CD4-positive, alpha-beta T cell treated with Interleukin-12 subunit alpha and Interleukin-12 subunit beta, for 1 hour (primary cell): ENCODE measurements around the gene MAP6D1.
A peak's percentile ranks its signal among the peaks of the same experiment; 100 is the strongest.

Experiments used
- DNase-seq: peaks from one replicate; pipeline ENCODE4 v3.0.0-alpha.2; 2020

MAP6D1 gene

DNA sequence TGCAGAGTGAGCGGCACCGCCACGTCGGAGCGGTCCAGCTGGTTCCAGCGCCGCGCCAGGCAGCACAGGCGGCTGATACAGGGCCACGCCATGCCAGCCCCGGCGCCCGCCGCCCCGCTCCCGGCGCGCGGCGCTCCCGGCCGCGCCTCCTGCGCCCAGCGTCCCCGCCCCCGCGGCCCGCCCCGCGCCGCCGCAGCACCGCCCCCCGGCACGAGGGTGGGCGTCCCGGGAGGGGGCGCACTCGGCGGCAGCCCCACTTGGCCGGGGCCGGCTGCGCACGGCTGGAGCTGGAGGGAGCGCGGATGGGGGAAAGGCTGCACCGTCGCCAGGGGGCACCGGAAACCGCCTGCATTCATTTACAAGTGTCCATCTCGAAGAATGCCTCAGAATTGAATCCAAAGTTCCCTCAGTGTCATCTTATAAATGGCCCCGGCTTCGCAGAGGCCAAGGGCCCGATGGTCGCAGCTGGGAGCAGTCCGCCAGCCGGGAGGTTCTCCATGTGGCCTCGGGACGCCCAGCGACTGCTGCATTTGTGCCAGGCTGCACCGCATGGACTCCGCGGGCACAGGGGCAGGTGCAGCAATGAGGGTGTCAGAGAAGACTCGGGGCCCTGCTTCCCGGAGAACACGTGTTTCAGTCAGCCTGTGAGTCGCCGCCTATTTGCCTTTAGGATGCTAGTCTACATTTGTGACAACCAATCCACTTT, at the start of gene MAP6D1:
TSS of gene MAP6D1 (minus strand) at position 122 of the 706 bp plus-strand sequence. CDS start at position 92, 30 bp downstream.
- DNase-seq, result peak; percentile 51

DNA sequence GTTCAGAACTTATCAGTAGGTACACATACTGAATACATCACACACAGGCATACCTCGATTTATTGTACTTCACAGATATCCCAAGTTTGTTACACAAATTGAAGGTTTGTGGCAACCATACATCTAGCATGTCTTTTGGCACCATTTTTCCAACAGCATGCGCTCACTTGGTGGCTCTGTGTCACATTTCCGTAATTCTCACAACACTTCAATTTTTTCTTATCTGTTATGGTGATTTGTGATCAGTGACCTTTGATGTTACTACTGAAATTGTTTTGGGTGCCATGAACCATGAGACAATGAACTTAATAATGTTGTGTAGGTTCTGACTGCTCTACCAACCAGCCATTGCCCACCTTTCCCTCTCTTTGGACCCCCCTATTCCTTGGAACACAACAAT, 48.5 kb upstream of the MAP6D1 start:
- DNase-seq, result no peak

DNA sequence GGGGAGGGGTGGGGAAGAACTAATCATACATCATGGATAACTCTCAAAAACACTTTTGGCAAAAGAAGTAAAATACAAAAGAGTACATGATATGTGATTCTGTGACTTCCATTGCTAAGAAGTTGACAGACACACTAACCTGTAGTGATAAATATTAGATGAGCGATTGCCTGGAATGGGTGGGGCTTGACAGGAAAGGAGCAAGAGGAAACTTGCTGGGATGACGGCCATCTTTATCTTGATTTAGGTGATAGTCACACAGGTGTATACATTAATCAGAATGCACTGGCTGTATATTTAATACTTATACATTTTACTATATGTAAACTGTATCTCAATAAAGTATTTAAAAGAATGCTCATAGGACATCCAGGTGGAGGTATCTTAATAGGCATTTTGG, 46.2 kb upstream of the MAP6D1 start:
- DNase-seq, result no peak

DNA sequence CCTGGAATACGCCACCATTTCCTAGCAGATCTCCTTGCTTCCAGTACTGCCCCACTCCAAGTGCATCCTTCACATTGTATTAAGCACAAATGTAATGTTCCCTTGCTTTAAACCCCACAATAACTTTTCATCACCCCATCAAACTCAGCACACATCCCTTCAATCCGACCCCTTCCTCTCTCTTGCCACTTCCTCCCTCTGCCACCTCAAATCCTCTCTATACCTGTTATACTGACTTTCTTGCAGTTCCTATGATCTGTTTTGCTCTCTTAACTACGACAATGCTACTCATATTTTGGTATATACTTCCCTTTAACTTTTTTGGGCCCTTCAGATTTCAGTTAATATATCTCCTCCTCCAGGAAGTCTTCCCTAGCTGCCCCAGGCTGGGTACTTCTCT, 45.2 kb upstream of the MAP6D1 start:
- DNase-seq, result no peak

DNA sequence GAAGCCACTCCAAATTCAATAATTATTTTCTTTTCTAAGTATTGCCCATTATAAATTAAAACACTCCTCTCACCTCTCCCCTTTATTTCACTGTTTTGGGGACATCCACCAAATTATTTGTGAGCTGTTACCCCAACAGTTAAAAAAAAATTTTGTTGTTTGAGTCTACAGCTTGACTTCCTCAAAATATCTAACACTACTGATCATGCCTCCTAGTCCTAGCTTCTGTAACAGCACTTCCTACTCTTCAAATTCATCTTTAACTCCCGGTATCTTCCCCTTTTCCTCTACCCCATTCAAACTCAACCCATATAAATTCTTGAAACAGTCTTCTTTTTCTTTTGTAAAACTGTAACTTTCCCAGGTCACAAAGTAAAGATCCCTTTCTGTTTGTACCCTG, 43.4 kb upstream of the MAP6D1 start:
- no peak for DNase-seq

DNA sequence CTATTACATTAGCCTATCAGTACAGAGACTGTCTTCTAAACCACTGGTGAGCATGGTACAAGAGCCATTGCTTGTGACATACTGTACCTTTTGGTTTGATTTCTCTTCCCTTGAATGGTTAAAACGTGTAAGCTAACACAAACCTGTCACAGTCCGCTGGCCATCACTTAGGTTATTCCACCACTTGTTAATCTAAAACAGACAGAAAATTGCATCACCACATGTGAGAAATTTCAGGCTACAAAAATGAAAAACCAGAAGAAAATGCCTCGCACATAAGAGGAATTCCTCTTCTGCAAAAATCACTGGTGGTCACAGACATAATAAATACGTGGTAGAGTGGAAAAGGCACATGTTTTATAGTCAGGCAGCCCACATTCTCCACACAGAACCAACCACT, 37.2 kb upstream of the MAP6D1 start:
- DNase-seq, result no peak

DNA sequence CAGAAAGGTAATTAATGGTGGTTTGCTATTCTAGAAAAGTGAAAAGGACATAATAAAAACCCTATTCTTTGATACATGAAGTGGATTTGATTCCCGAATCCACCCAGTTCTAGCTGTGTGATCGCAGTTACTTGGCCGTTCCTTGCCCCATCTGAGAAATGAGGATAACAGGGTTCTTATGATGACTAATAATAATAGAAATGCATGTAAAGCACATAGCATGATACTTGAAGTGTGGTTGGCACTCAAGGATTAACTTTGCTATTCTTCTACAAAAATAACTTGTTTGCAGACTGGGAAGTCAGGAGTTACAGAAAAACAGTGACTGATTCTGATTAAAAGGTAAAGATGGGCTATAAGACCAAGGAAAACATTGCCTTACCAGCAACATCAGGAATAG, 32.5 kb upstream of the MAP6D1 start:
- DNase-seq, result no peak

DNA sequence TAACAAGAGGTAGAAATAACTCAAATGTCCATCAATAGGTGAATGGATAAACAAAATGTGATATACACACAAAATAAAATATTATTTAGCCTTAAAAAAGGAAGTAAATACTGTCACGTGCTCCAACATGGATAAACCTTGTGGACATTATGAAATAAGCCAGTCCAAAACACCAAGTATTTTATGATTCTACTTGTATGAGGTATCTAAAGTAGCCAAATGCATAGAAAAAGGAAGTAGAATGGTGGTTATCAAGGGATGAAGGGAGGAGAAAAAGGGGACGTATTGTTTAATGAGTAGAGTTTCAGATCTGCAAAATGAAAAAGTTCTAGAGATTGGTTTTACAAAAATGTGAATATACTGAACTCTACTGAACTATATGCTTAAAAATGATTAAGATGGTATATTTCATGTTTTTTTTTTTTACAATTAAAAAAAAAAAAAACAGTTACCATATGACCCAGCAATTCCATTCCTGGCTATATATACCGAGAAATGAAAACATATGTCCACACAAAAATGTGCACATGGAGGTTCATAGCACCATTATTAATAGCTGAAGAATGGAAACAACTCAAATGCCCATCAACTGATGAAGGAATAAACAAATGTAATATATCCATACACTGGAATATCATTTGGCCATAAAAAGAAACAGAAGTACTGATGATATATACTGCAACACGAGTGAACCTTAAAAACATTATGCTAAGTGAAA, 29.1 kb upstream of the MAP6D1 start:
- no peak for DNase-seq

DNA sequence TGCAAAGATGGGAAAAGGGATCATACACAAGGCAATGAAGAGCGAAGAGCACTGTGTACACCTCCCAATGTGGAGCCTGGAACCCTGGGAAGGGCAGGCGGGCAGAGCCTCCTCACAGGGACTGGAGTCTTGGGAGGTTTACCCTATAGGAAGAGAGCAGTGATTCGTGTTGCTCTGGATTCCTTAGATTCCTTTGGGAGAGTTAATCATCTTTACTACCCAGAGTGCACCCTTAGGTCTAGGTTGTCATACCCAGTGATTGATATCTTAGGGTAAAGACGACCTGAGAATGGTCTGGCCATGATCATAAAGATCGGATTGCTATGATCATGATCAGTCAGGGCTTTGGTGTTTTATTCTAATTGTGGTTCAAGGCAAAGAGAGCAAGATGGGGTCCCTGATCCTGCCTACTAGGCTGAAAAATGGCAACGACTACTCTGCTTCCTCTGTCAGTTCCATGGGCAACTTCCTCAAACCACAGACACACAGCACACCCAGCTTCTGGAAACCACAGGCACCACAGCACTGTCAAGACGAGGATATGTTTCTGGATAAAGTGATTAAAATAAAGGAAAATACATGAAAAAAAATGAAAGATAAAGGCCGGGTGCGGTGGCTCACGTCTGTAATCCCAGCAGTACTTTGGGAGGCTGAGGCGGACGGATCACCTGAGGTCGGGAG, 20.4 kb upstream of the MAP6D1 start:
- DNase-seq, result no peak

DNA sequence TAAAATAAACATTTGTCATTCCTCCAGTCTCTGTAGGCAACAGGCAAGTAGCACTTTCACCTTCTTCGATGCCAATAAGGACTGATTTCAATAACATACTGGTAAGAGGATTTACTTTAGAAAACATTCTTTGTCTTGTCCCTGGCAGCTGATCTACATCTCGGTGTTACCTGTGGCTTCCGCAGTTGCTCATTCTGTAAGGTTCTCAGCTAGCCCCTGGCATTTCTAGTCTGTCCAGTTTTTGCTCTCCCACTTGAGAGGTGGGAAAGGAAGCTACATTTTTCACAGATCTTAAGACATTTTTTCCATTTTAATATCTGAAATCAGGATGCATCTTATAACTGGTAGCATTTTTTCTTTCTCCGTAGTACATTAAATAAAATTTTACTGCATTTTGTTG, 19.7 kb upstream of the MAP6D1 start:
- no peak for DNase-seq

DNA sequence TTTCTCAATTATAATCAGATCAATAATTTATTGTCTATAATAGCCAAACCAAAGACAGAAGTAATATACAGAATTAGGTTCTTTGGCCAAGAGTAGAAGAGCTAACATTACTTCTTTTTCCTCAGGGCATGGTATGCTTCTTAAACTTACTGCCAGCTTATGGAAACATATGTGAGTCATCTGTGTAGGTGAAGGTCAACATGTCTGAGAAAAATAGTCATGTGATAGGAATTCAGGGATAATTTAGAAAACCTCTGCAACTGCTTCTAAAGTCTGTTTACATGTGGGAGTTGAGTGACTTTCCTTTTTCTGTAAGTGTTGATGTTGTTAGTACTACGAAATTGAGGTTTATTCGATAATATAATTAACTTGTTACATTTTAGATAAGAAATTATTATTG, 19.2 kb upstream of the MAP6D1 start:
- no peak for DNase-seq

DNA sequence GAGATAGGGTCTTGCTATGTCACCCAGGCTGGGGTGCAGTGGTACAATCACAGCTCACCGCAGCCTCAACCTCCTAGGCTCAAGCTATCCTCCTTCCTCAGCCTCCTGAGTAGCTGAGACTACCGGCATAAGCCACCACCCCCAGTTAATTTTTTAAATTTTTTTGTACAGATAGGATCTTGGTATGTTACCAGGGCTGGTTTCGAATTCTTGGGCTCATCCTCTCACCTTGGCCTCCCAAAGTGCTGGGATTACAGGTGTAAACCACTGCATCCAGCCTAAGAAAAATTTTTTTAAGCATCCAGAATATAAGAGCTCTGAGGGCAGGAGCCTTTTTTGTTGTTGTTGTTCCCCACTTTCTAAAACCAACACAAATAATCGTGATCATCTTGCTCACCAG, 14.4 kb upstream of the MAP6D1 start:
- no peak for DNase-seq

DNA sequence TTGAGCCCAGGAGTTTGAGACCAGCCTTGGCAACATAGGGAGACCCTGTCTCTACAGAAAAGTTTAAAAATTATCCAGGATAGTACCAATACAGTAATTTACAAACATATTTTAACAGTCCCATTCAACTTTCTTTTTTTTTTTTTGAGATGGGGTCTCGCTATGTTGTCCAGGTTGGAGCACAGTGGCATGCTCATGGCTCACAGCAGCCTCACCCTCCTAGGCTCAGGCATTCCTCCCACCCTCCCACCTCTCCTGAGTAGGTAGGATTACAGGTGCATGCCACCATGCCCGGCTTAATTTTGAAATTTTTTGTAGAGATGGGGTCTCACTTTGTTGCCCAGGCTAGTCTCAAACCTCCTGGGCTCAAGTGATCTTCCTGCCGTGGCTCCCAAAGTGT, 12.5 kb upstream of the MAP6D1 start:
- no peak for DNase-seq

DNA sequence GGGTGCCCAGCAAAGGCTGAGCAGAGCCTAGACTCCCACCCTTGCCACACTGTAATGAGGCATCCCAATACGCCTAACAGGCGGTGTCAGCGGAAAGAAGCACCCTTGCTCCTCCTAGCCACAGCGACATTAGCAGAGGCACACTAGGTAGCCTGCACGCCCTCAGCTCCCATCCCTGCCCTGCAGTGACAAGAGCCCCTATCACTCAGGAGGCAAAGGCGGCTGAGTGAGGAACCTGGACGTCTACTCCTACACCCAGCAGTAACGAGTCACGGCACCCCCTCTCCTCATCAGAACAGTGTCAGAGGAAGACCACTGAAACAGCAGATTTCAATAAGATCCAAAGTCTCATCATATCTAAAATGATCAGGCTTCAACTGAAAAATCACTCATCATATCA, 12.0 kb upstream of the MAP6D1 start:
- DNase-seq, result no peak

DNA sequence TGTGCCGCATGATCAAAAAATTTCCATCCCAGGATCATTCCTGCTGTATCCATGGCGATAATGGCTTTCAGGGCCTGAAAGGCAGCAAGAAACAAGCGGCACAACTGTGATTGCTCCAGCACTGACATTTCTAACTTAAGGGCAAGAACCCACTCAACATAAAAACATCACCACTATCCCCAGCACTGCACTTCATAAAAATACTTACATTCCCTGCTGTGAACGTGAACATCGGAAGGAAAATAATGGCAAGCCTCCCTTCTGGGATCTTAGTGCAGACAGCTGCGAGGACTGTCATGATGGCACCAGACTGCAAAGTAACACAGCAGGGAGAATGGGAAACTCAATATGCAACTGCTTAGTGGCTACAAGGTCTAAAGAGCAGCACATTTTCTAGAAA, 8.1 kb upstream of the MAP6D1 start:
- DNase-seq, result no peak

DNA sequence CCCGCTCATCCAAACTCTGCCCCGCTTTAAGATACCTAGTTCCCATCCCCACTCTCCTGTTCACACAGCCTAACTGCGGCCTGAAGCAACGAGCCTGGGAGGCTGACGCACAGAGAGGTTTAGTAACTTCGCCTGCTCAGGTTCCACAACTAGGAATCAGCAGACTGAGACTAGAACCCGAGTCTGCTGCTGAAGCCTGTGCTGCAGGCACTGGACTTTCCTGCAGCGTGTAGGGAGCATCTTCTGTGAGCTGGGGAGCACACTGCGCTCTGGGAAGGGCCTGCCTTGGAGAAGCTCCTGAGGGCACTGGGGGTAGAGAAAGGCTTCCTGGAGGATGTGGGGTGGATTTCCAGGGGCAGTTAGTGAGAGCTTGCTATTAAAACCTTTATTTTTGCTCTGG, 4.8 kb upstream of the MAP6D1 start:
- no peak for DNase-seq

DNA sequence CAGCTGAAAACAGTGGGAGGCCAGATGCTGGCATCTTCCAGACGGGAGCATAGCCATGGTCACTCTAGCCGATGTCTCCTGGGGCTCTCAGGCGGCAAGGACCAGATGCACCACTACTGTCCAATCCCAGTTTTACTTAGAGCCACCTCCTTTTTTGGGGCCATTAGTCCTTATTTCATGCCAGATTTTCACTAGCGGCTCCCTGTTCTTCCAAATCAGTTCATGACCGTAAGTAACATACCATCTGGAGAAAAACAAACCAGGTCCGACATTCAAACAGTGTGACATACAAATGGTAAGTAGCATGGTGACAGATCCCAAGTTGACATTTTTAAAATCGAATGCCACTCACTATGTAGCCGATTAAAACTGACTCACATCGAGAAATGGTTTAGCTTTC, 4.1 kb upstream of the MAP6D1 start:
- no peak for DNase-seq

DNA sequence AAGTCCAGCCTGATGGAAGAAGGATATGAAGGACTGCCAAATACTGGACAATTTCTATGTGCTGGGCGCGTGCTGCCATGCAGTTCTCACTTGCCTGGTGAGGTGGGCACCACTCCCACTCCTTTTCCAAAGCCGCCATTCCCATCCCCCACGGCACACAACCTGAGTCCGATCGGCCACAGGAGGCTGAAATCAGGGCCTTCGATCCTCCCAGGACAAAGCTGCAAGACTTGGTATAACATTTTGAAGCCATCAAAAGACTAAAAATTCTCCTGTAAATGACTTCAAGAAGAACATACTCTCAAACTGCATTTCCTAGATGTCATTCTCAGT, 3.1 kb upstream of the MAP6D1 start:
- no peak for DNase-seq

DNA sequence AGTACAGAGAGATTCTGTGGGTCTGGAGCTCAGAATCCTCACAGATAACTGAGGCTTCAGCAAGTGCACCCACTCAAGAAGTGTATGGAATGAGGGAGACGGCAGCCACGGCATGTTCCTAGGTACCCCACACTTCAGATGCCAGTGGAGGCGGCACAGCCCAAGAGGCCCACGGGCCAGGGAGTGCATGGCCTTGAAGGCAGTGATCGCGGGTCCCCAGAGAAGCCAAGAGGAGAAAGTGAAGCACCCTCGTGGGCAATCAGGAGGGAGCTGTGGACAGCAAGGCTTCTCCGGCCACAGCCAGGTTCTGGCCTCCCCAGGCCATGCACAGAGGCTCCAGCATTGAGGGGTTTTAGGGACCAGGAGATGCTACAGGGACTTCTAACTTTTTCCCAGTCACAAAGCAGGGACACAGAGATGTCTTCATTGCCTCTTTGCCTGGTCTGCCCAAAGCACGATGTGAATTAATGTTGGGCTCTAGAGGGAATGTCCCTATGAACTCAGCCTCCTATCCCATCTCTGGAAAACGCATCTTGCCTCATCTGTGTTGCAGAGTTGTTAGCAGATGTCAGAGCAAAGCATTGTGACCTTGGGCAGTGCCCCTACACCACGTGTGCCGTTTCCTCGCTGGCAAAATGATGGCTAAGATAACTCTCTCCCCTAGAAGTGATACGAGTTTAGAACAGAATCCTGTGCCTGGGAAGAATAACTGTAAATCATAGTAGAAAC, 2.6 kb upstream of the MAP6D1 start:
- no peak for DNase-seq

DNA sequence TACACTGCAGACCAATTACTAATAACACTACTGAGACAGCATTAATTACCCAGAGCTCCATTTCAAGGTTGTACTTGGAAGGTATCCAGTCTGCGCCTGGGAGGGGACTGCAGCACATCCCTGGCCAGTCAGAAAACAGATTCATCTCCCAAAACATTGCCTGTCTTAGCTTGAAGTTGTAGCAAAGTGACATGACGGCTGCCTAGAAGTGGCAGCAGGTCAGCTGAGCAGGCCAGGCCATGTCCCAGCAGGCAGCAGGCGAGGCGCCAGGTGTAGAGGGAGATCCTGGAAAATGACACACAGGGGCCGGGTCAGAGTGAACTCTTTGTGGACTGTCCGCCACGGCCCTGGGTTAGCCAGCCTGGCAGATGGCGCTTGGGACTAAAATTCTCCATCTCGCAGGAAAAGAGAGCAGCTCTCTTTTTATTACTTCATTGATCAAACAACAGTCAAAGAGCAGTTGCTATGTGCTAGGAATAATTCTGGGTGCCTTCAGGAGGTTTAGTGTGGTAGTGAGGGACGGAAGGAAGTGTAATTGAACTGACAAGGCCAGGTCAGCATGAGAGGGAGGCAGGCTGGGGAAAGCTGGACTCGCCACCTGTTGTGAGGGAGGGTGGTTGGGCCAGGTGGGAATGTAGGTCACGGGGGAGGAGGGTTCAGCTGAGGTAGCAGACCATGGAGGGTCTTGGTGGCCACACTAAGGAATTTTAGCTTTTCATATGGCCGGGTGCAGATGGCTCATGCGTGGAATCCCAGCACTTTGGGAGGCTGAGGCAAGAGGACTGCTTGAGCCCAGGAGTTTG, 1.3 kb upstream of the MAP6D1 start:
- no peak for DNase-seq

DNA sequence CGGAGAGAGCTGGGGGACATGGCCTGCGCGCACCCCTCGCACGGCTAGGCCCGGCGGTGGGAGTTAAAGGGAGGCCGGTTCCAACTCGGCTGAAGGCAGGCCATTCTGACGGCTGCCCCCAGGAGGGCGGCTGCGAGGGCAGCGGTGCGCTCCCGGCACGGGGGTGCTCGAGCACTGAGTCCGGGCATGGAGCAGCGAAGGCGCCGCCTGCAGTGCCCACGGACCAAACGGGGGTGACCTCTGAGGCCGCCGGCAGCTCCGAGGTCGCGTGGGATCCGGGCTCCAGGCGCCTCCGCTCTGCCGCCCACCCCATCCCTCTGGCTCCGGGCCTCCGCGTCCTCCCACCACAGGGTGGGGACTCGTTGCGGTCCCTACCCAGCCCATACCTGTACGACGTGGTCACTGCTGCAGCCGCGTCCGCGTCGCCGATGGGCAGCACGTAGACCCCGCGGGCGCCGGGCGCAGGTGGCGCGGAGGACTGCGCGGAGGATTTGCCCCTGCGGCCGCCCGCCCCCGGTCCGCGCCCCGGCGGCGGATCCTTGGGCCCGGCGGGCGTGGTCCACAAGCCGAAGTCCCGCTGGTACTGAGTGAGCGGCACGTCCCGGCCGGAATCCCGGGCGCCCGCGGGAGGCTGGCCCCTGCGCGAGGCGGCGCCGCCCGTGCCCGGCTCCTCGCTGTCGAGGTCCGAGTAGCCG, 469 bp downstream of the MAP6D1 start:
- DNase-seq, result peak; percentile 18

DNA sequence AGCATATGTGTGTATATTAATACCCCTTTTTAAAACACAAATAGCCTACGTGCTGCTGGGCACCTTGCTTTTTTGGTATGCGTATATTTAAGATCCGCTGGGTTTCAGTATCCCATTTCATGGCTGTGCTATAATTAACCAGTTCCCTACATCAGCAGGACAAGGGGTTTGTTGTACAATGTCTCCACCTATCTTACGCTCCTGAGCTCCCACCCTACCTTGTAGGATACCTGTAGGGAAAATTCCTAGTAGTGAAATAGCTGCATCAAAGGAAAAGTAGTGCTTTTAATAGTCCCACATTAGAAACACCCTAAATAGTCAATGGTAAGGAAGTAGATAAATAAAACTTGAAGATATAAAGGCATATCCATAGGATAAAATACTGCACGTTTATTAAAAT, 1.4 kb downstream of the MAP6D1 start:
- no peak for DNase-seq
